GM18873 (cell line): ENCODE data around the gene ACACA.

ENCODE experiments used
- ATAC-seq: cut with Tn5 transposase; IDR thresholded peaks from one replicate; pipeline ENCODE4 v1.9.1; 2021; ENCODE audit warnings: mild to moderate bottlenecking, moderate library complexity, moderate number of reproducible peaks; ENCODE audit not compliant: unreplicated experiment, low FRiP score

The ACACA gene

GRCh38 chr17:37059493-37059892 is 347.1 kb downstream of the ACACA start:
- ATAC-seq, result no peak

GRCh38 chr17:37056622-37057021 is 350.0 kb downstream of the ACACA start:
- ATAC-seq, result no peak

- ATAC-seq, result no peak
Observed at GRCh38 chr17:37054894-37055293, 351.7 kb downstream of the ACACA start.

GRCh38 chr17:37052450-37052849 is 354.2 kb downstream of the ACACA start:
- ATAC-seq, result no peak

- ATAC-seq, result no peak
Observed at GRCh38 chr17:37051833-37052232, 354.8 kb downstream of the ACACA start.

GRCh38 chr17:37051381-37051780 is 355.3 kb downstream of the ACACA start:
- ATAC-seq, result no peak

- ATAC-seq, result no peak
Observed at GRCh38 chr17:37050920-37051319, 355.7 kb downstream of the ACACA start.

- no peak for ATAC-seq
Observed at GRCh38 chr17:37048811-37049210, 357.8 kb downstream of the ACACA start.

GRCh38 chr17:37047631-37048104 is 359.0 kb downstream of the ACACA start:
- ATAC-seq, result no peak

GRCh38 chr17:37045351-37045922 is 361.2 kb downstream of the ACACA start:
- no peak for ATAC-seq

- ATAC-seq, result no peak
Observed at GRCh38 chr17:37043201-37043600, 363.4 kb downstream of the ACACA start.

- ATAC-seq, result no peak
Observed at GRCh38 chr17:37041932-37042331, 364.7 kb downstream of the ACACA start.

GRCh38 chr17:37039269-37039668 is 367.4 kb downstream of the ACACA start:
- no peak for ATAC-seq

- ATAC-seq, result no peak
Observed at GRCh38 chr17:37037590-37038155, 369.0 kb downstream of the ACACA start.
